CD4-positive, alpha-beta T cell (primary cell): ENCODE results near the gene RPN1. TPM values are rescaled to one million over a fixed set of nuclear protein-coding genes. Genes with fewer than 3 reads are reported as not detected.
"Not testable (repeated sequence)": the region's sequence is repeated elsewhere in the genome, so short reads cannot be mapped to it uniquely, and the experiment has no call there.

Source experiments
- ATAC-seq: fragments of 200-7000 bp; cut with Tn5 transposase; one replicate; pipeline ENCODE4 v1.10.0; 2022; ENCODE audit warnings: mild to moderate bottlenecking; ENCODE audit not compliant: poor library complexity
- CTCF ChIA-PET: fragments of 350-600 bp; sonication (Branson Sonifier 250); formaldehyde crosslinking; loops from one replicate; lab custom pipeline; 2021; ENCODE audit warnings: antibody characterized with exemption, inconsistent platforms; lab: Charles Lee
- POLR2A ChIA-PET: fragments of 350-600 bp; sonication (Branson Sonifier 250); formaldehyde crosslinking; loops from one replicate; lab custom pipeline; 2021; ENCODE audit warnings: antibody characterized with exemption, inconsistent platforms; lab: Charles Lee
- DNase-seq, 14 experiments: peaks; one replicate each; pipeline ENCODE4 v3.0.0-alpha.2; 2013 to 2020; ENCODE audit warnings: mixed read lengths in 2 of 14
- H3K27ac ChIP-seq, 2 donors: one replicate each; pipeline versions ENCODE4 v1.5.1 to v1.7.0; 2013; ENCODE audit warnings: low read length in 2 of 2, low read depth in 1 of 2, mild to moderate bottlenecking in 1 of 2
- H3K27me3 ChIP-seq, 2 experiments: 1 replicate in 1 of 2; 2 replicates in 1 of 2; pipeline versions ENCODE4 v1.6.1 to v1.7.0; 2013; ENCODE audit warnings: low read length in 2 of 2, control low read depth in 1 of 2, mild to moderate bottlenecking in 1 of 2, moderate library complexity in 1 of 2; ENCODE audit not compliant: insufficient read depth in 2 of 2, control insufficient read depth in 1 of 2
- H3K36me3 ChIP-seq: one replicate; pipeline ENCODE4 v1.6.1; 2013; ENCODE audit warnings: low read length, control low read depth; ENCODE audit not compliant: insufficient read depth
- H3K4me1 ChIP-seq: one replicate; pipeline ENCODE4 v1.6.1; 2013; ENCODE audit warnings: low read length, control low read depth; ENCODE audit not compliant: insufficient read depth
- H3K4me3 ChIP-seq: one replicate; pipeline ENCODE4 v1.5.1; 2013; ENCODE audit warnings: mild to moderate bottlenecking, low read length, moderate library complexity
- H3K9me3 ChIP-seq, 2 experiments: 1 replicate in 1 of 2; 2 replicates in 1 of 2; pipeline versions ENCODE4 v1.6.1 to v1.7.0; 2013; ENCODE audit warnings: low read length in 2 of 2, mild to moderate bottlenecking in 2 of 2, control low read depth in 1 of 2, moderate library complexity in 1 of 2; ENCODE audit not compliant: control insufficient read depth in 1 of 2, insufficient read depth in 1 of 2
- H3K27ac Mint-ChIP-seq: one replicate; pipeline ENCODE4 v1.8.0; 2020; ENCODE audit warnings: mixed read lengths
- H3K27me3 Mint-ChIP-seq: one replicate; pipeline ENCODE4 v1.8.0; 2021; ENCODE audit warnings: mixed read lengths
- H3K36me3 Mint-ChIP-seq: one replicate; pipeline ENCODE4 v1.8.0; 2021; ENCODE audit warnings: low read depth, mixed read lengths
- H3K4me1 Mint-ChIP-seq: one replicate; pipeline ENCODE4 v1.8.0; 2021; ENCODE audit warnings: low read depth, mixed read lengths
- H3K4me3 Mint-ChIP-seq: one replicate; pipeline ENCODE4 v1.8.0; 2020; ENCODE audit warnings: mild to moderate bottlenecking, mixed read lengths
- H3K9me3 Mint-ChIP-seq: one replicate; pipeline ENCODE4 v1.8.0; 2020; ENCODE audit warnings: mixed read lengths
- CTCF ChIP-seq: fragments of 200-600 bp; IDR thresholded peaks from one replicate; pipeline ENCODE4 v1.8.0; 2022; ENCODE audit warnings: antibody characterized with exemption, mild to moderate bottlenecking
- intact Hi-C, 2 experiments: fragments of 100-400 bp; cut with DNase I in 1 of 2; cut with micrococcal nuclease in 1 of 2; formaldehyde crosslinking; loops; one replicate each; pipeline versions ENCODE4 v1.15.1 to v1.9.0; 2023 to 2025; cut with DNase I, micrococcal nuclease
- total RNA-seq, 174 experiments: library from RNA in 2 of 174; stranded (reverse) in 2 of 174; gene quantifications; one replicate each; pipeline ENCODE4 v1.2.3 and lab custom pipeline; 2021 to 2026

RPN1 gene
- total RNA-seq, 2 experiments from 2014 or later, result 67.7 to 72.6 TPM

DNA sequence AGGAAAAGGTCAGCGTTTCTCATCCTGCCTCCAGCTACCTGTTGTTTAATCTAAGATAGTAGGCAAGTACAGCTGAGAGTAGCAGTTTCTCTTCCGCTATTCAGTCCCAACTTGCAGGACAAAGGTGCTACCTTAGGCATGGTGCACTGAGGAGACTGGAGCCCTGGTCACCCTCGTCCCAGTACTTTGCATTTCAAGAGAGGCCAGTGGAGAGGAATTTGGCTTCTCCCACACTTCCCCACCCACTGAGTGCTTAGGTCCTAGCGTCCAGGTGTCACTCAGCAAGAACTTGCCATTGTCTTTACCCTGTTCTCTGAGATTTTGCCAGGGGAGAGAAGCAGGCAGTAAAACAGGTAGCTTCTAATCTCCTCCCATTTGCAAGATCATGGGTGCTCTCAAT, 12.5 kb upstream of the RPN1 start:
- H3K27me3 ChIP-seq, result no peaks in the 10 kb centered on the region
- H3K27me3 Mint-ChIP-seq, result no peaks in the 10 kb centered on the region
- no peaks in the 10 kb centered on the region for H3K9me3 ChIP-seq
- ATAC-seq (no peak), DNase-seq (no peak)
- no peak overlapping the region for H3K27ac Mint-ChIP-seq
- H3K4me1 Mint-ChIP-seq, result no peaks in the 10 kb centered on the region
- H3K9me3 Mint-ChIP-seq, result no peaks in the 10 kb centered on the region
- TF ChIP-seq CTCF, result no peak
- H3K27ac ChIP-seq, result no peak overlapping the region
- no peak overlapping the region for H3K4me3 ChIP-seq
- intact Hi-C loops, result no loop called here
- CTCF ChIA-PET, result no interaction called here
- no peaks in the 10 kb centered on the region for H3K36me3 Mint-ChIP-seq
- no peaks in the 10 kb centered on the region for H3K4me1 ChIP-seq
- POLR2A ChIA-PET, result interaction anchor here (1.6 kb wide), 1 partner anchor 9 kb away, joined by 3 read pairs; no protein-coding TSS in a partner anchor
- no peak overlapping the region for H3K4me3 Mint-ChIP-seq
- no peaks in the 10 kb centered on the region for H3K36me3 ChIP-seq

DNA sequence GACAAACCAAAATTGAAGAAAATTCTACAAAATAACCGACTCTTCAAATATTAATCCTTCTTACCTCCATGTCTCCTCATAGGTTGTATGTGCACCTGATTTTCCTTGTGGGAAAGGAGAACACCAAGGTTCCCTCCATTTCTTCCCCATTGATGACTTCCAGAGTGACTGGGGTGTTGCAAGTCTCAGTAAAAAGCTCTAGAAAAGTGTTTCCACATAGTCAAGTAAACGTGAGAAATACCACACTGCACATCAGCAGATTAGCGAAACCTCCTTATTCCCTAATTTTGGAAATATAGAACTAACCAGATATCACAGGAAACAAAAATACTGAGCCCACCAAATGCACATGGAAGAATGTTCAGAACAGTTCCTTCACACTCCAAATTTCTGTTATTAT, 4.9 kb upstream of the RPN1 start:
- H3K9me3 Mint-ChIP-seq, result no peaks in the 10 kb centered on the region
- no peaks in the 10 kb centered on the region for H3K27me3 Mint-ChIP-seq
- H3K36me3 Mint-ChIP-seq, result peaks cover 4% of the 10 kb centered on the region
- Histone ChIP-seq H3K9me3 (peaks cover 0 to 4% of the 10 kb centered on the region in 2 experiments), H3K36me3 (no peaks in the 10 kb centered on the region), H3K27ac (no peak overlapping the region), H3K4me3 (no peak overlapping the region), H3K27me3 (no peaks in the 10 kb centered on the region), H3K4me1 (peaks cover 16% of the 10 kb centered on the region)
- ChIA-PET CTCF (interaction anchor here (2.8 kb wide), 1 partner anchor 38 kb away, joined by 18 read pairs; no protein-coding TSS in a partner anchor), POLR2A (interaction anchor here (2.7 kb wide), 1 partner anchor 25 kb away, joined by 28 read pairs; no protein-coding TSS in a partner anchor)
- intact Hi-C loops, result loop anchor here in 1 of 2 experiments (2.0 kb wide), 1 partner anchor 21 kb away; no protein-coding TSS in a partner anchor
- ATAC-seq, result no peak
- H3K4me3 Mint-ChIP-seq, result peak overlapping the region; percentile 87
- H3K27ac Mint-ChIP-seq, result no peak overlapping the region
- H3K4me1 Mint-ChIP-seq, result peaks cover 20% of the 10 kb centered on the region
- no peak for DNase-seq
- TF ChIP-seq CTCF, result no peak

- intact Hi-C loops, result loop anchor here in 1 of 2 experiments (2.0 kb wide), 1 partner anchor 23 kb away; no protein-coding TSS in a partner anchor
- H3K4me1 ChIP-seq, result peaks cover 16% of the 10 kb centered on the region
- H3K9me3 Mint-ChIP-seq, H3K27me3 ChIP-seq, H3K9me3 ChIP-seq, ATAC-seq, H3K36me3 ChIP-seq, H3K27me3 Mint-ChIP-seq: not testable (repeated sequence)
- Mint-ChIP-seq H3K4me1 (peaks cover 27% of the 10 kb centered on the region), H3K4me3 (peak overlapping the region; percentile 89), H3K27ac (peak overlapping the region; percentile 85), H3K36me3 (peaks cover 13% of the 10 kb centered on the region)
- ChIA-PET CTCF (interaction anchor here (1.0 to 2.8 kb wide), 3 partner anchors 13 to 37 kb away, joined by 4 to 18 read pairs (median 6); no protein-coding TSS in a partner anchor), POLR2A (interaction anchor here (0.6 to 2.7 kb wide), 11 partner anchors 10 to 662 kb away, joined by 3 to 28 read pairs (median 4); partner anchors contain the start of gene RAB7A)
- H3K27ac ChIP-seq, result peak overlapping the region in 1 of 2 donors; percentile 27
- DNase-seq, result peak in 9 of 14 experiments; percentile 9 to 76 (median 41)
- peak overlapping the region; percentile 59 for H3K4me3 ChIP-seq
Observed at GRCh38 chr3:128653993-128654805, 3.6 kb upstream of the RPN1 start.
